Tibial nerve (tissue), 3 donors: Measurements from ENCODE around the gene TNIK.

Experiments used
- POLR2A ChIP-seq, 2 donors: fragments of 450-650 bp; IDR thresholded peaks; one replicate each; pipeline ENCODE4 v1.6.1; 2017; ENCODE audit warnings: antibody characterized with exemption in 2 of 2, mild to moderate bottlenecking in 2 of 2, moderate library complexity in 2 of 2
- TF ChIP-seq, protein P1 (sequence below), 5 experiments: fragments of 200-600 bp in 3 of 5; fragments of 450-650 bp in 2 of 5; sonication (generic) in 3 of 5; IDR thresholded peaks; one replicate each; pipeline ENCODE4 v1.5.1; 2016 to 2019; ENCODE audit warnings: antibody characterized with exemption in 5 of 5, mild to moderate bottlenecking in 3 of 5, moderate library complexity in 2 of 5

DNA sequence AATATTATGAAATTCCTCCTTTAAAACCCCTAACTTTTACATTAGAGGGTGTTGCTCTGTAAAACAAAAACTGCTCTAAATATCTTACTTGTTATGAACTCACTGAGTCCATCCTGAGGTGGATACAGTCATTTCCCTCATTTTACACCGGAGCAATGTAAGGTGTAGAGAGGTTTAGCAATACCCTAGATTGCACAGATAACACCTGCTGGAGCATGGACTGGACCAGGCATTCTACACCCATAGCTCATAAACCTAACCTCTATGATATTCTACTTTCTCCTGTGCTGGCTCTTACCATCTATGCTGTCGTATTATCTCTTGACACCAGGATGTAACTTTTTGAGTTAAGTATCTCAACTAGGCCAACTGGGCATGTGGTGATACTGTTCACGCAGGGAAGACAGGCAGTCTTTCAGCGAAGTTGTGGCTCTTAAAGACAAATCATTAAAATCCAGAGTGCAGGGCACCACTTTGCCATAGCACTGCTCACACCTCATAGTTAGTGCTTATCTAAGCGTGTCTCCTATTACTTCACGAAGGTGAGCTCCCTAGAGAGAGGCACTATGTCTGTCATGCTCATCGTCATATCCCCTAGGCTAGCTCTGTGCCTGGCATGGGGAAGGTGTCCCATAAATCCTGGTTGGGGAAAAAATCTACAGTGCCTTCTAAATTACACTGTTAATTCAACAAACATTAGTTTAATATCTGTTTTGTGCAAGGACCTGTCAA is 333.6 kb downstream of the TNIK start:
- TF ChIP-seq, protein P1, sequence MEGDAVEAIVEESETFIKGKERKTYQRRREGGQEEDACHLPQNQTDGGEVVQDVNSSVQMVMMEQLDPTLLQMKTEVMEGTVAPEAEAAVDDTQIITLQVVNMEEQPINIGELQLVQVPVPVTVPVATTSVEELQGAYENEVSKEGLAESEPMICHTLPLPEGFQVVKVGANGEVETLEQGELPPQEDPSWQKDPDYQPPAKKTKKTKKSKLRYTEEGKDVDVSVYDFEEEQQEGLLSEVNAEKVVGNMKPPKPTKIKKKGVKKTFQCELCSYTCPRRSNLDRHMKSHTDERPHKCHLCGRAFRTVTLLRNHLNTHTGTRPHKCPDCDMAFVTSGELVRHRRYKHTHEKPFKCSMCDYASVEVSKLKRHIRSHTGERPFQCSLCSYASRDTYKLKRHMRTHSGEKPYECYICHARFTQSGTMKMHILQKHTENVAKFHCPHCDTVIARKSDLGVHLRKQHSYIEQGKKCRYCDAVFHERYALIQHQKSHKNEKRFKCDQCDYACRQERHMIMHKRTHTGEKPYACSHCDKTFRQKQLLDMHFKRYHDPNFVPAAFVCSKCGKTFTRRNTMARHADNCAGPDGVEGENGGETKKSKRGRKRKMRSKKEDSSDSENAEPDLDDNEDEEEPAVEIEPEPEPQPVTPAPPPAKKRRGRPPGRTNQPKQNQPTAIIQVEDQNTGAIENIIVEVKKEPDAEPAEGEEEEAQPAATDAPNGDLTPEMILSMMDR (IDR thresholded peaks at IDR 0.05) = no peak
- TF ChIP-seq POLR2A (IDR thresholded peaks at IDR 0.05) = no peak
